GM12892 (cell line): ENCODE results near the gene TRAPPC2L.

Experiments
- POLR2A ChIP-seq: IDR thresholded peaks from 2 replicates; pipeline ENCODE4 v1.6.1; 2011; ENCODE audit warnings: low read depth, low read length, control low read depth
- POLR2AphosphoS5 ChIP-seq: IDR thresholded peaks from 2 replicates; pipeline ENCODE4 v1.6.1; 2011; ENCODE audit warnings: low read depth, low read length, control low read depth

DNA sequence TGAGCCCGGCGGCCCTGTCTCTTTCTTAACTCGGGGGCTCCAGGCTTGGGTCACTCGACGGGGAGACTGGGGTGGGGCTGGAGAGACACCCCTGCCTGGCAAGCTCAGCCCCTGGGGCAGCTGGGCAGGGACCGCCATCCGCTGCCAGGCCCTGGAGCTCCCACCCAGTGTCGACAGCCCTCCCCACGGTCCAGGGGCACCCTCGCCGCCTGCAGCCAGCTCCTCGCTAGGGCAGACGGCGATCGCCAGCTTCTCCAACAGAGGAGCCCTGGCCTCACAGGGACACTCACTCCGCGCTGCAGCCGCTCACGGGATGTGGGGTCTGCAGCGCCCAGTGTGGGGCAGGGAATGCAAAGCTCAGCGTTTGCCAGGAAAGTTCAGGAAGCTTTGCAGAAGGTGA is 29.2 kb upstream of the TRAPPC2L start:
- TF ChIP-seq POLR2AphosphoS5 (no peak), POLR2A (no peak)
